Astrocyte of the cerebellum (primary cell): ENCODE measurements around the gene HOXB2.

Source experiments
- DNase-seq: peaks from one replicate; pipeline ENCODE4 v3.0.0-alpha.2; 2011; ENCODE audit warnings: low read depth
- H3K4me3 ChIP-seq: 2 replicates; pipeline ENCODE4 v1.5.1; 2011; ENCODE audit warnings: mild to moderate bottlenecking, low read depth, low read length, moderate library complexity
- CTCF ChIP-seq: IDR thresholded peaks from 2 replicates; pipeline ENCODE4 v1.5.1; 2012; ENCODE audit warnings: low read length, low read depth, moderate library complexity, mild to moderate bottlenecking; ENCODE audit errors: missing control alignments
- in situ Hi-C: cut with HindIII; loops from 2 replicates; pipeline ENCODE4 v1.10.0; 2017; ENCODE audit warnings: low sequenced_read_pairs

Gene HOXB2

GRCh38 chr17:48587276-48588073 lies 42.6 kb upstream of the HOXB2 start:
- H3K4me3 ChIP-seq: no peak overlapping the region
- in situ Hi-C loops: no loop called here
- no peak for TF ChIP-seq CTCF
- DNase-seq: no peak

- no peak for TF ChIP-seq CTCF
- DNase-seq: no peak
- peak overlapping the region; percentile 50 for H3K4me3 ChIP-seq
- in situ Hi-C loops: no loop called here
Measured at GRCh38 chr17:48586355-48587258, 41.7 kb upstream of the HOXB2 start.

- in situ Hi-C loops: no loop called here
- no peak for TF ChIP-seq CTCF
- H3K4me3 ChIP-seq: peak overlapping the region; percentile 50
- no peak for DNase-seq
Measured at GRCh38 chr17:48584223-48584741, 39.4 kb upstream of the HOXB2 start.

- in situ Hi-C loops: no loop called here
- no peak for DNase-seq
- no peak for TF ChIP-seq CTCF
- no peak overlapping the region for H3K4me3 ChIP-seq
Measured at GRCh38 chr17:48583708-48584222, 38.9 kb upstream of the HOXB2 start.

- TF ChIP-seq CTCF: no peak
- in situ Hi-C loops: no loop called here
- peak overlapping the region; percentile 82 for H3K4me3 ChIP-seq
- DNase-seq: no peak
Measured at GRCh38 chr17:48582750-48583069, 37.8 kb upstream of the HOXB2 start.

- TF ChIP-seq CTCF: no peak
- H3K4me3 ChIP-seq: peak overlapping the region; percentile 82
Measured at GRCh38 chr17:48579760-48580554, 35.0 kb upstream of the HOXB2 start.

More at GRCh38 chr17:48579760-48580554, 35.0 kb upstream of the HOXB2 start:
- DNase-seq: no peak
- in situ Hi-C loops: no loop called here
